HG03521 (cell line): ENCODE measurements around the gene MFNG.

Experiments
- ATAC-seq: cut with Tn5 transposase; IDR thresholded peaks from one replicate; pipeline ENCODE4 v1.9.1; 2021; ENCODE audit warnings: mild to moderate bottlenecking, moderate library complexity; ENCODE audit not compliant: unreplicated experiment

MFNG gene

DNA sequence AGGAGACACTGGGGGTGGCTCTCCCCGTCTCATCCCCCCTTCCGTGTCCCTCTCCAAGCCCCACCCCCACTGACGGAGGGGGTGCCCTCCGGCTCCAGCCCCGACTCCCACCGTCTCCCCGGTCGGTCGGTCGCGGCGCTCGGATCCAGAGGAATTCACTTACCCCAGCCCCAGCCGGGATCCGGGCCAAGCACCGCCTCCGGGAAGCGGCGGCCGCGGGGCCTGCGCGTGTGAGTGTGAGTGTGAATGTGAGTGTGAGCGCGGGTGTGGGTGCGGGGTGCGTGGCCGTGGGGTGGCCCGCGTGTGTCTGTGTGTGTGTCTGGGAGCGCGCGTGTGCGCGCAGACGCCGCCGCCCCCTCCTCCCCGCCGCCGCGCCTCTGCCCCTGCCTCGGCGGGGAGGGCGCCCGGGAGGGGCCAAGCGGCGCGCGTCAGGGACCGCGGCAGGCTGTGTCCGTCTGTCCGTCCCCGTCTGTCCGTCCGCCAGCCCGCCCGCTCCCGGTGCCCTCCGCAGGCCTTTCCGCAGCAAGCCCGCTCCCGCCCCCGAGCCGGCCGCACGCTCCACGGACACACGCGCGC is 59.0 kb downstream of the MFNG start, which contains the start of gene ELFN2:
Gene ELFN2 (minus strand): TSS at position 345 of the 576 bp plus-strand sequence. CDS start 51,945 bp downstream, outside the sequence.
- ATAC-seq: no peak

DNA sequence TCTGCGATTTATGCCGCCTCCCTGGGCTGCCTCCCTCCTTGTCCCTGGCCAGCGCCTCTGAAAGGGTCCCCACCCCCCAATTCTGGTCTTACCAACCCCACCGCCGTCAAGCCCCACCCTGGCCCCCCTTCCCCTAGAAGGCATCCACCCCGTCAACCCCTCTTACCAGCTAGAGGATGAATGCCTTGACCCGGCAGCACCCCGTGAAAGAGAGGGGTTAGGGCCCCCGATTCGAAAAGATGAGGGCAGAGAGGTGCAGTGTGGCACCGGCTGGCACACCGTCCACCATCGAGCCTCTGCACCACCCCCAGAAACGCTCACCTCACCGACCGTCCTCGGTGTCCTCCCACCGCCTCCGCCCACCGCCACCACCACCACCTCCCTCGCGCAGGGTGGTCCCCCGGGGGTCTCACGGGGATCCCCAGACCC is 59.5 kb downstream of the MFNG start:
- no peak for ATAC-seq

DNA sequence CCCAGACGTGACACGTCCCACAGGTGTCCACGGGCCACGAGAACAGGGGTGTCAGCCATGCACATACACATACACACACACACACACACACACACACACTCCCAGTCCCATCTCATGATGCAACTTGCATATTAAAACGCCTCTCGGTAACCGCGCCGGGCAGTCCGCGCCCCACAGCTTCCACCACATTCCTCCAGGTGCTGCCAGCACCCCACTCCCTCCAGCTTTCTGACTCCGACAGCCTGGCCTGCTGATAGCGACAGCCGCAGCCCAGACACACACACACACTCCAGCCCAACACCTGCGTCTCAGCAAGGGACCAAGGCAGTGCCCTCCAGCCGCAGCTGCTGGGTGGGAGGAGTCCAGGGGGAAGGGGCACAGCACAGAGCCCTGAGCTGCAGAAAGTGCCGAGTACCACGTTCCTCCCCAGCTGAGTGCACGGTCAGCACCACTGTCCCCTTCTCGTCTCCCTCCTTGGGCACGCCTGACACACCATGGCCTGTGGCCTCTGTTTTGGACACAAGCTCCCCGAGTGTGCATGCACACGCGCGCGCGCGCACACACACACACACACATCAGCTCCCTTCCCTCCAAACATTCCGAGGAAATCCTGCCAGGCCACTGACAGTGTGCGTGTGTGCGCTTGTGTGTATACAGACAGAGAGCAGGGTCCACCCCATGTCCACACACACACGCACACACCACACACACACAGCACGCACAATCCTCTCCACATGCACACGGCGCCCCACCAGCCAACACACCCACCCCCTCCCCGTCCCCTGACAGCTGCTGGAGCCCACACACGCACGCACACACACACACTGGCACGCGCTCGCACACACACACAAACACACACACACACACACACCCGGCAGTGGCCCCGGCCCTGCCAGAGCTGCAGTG is 60.1 kb downstream of the MFNG start:
- ATAC-seq: no peak

DNA sequence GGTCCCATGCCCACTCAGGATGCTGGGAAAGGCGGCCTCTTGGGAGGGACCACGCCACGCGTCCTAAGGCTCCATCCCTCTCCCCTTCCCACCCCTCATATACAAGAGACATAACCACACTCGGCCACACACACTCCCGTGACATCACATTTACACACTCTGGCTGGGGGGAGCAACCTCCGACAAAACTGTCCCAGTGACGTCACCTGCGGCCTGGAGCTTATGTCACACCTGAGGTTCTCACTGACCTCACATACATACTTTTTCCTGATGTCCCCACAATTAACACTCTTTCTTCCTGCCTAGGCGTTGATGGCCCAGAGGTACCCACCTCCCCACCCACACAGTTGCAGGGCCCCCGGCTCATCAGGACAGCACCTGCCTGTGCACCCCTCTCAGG is 60.8 kb downstream of the MFNG start:
- no peak for ATAC-seq

DNA sequence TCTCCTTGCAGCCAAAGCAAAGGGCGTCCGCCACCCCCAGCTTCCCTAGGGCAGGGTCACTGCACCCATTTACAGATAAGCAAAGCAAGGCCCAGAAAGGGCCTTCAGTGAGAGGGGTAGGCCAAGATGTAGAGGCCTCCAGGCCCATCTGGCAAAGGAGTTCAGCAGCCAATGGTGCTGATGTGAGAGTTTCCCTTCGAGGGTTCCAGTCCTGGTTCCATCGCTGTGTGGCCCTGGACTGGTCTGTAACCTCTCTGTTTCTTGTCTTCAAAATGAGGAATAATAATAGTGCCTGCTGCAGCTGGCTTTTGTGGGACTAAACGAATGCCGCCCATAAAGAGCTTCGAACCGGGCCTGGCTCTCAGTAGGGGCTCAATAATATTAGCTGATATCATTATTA is 62.9 kb downstream of the MFNG start:
- ATAC-seq: no peak

DNA sequence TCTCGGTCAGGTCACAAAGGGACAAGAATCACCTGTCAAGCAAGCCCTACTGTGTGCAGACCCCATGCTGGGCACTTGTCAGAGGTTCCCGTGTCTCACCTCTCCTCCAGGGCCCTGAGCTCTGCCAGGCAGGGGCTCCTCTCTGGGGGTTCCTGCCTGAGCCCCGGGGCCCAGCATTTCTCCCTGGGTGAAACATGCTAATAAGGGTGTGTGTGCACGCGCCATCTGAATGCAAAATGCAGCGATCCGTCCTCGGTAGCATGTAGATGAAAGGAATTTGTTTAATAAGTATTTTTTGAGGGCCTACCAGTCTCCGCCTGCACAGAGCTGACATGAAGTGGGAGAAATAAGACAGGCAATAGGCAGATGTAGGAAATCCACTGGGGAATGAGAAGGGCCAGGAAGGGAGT is 64.7 kb downstream of the MFNG start:
- no peak for ATAC-seq

DNA sequence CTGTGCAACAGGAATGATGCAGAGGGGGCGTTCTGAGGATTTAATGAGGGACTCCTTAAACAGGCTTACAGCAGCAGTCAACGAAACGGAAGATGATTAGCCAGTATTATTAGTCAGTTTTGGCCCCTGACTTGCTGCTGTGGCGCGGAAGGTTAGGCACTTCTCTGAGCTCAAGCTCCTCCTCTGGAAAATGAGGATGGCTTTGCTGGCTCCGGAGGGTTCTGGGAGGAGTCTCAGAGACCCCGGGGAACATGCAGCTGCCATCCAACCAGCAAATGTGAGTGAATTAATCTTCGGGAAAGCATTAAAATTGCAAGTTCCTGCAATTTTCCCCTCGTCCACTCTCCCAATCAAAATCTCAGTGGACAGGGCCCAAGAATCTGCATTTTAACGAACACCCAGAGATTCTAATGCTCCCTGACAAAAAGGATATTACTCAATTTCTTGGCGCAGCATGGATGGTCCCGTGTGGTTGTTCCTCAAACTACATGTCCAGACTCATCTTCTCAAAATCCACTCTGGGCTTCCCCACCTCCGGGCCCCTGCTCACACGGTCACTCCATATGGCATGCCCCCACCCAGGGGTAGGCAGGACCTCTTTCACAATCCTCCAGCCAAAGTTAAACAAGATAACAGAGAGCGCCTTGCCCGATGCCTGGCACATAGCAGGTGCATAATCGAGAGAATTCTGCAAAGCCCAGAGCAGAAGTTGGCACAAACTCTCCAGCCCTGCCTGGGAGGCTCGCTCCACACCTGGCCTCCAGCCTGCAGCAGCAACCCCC is 65.3 kb downstream of the MFNG start:
- no peak for ATAC-seq

DNA sequence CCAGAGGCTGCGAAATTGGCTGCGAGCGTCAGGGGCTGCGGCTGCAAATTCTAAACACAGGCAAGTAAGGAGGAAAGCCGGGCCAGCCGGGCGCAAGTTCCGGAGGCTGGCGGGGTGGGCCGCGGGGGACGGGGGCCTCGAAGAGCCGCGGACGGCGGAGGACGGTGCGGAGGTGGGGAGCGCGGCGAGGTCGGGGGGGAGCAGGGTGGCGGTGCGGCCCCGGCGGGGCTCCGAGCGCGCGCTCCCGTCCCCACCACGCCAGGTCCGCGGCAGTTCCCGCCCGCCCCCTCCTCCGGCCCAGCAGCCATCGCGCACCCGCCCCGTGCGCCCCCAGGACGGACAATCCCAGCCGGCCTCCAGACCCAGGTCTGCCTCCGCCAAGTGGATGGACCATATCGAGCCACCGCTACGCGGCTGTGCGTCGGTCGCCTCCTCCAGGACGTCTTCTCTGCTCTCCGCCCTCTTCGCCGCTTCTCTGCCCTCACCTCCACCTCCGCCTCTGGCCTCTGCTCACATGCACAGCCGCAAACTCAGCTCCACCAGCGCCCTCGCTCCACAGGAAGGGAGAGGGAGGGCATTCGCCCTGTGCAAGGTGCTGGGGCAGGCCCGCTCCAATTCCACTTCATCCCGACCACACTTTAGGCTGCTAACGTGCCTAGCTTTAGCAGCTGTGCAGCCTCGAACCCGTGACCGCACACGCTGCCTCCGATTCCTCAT is 66.1 kb downstream of the MFNG start:
- ATAC-seq: no peak

DNA sequence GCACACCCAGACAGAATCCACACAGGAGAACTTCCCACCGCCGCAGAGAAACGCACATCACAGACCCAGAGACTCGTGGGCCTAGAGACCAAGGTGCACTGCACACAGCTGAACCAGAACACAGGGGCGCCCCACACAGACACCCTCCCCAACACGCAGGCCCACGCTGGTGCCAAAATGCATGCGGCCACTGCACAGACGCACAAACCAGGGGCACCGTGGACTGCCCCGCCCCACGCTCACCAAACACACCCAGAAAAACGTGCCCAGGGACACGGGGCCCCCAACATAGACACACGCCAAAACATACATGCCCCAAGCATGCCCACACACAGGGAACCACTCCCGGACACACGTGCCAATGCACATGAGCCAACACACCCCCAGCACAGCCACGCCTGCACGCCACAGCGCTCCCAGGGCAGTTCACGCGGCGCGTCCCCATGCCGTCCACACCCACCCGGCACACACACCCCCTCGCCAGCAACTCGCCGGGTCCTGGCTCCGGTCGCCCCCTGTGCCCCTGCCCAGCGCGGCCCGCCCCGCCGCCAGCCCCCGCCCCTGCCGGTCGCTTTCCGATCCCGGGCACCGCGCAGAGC is 66.7 kb downstream of the MFNG start:
- no peak for ATAC-seq
